HepG2 (cell line): Measurements from ENCODE around the gene ASPM. TPM values are rescaled to one million over a fixed set of nuclear protein-coding genes. Genes with fewer than 3 reads are reported as not detected.

Experiments
- ARID5B ChIP-seq: IDR thresholded peaks from 2 replicates; pipeline ENCODE4 v1.4.0; 2020; ENCODE audit warnings: mild to moderate bottlenecking, missing genetic modification reagents
- BRD4 ChIP-seq: sonication (generic); formaldehyde crosslinking; IDR thresholded peaks from 2 replicates; pipeline ENCODE4 v1.4.0; 2020; ENCODE audit warnings: missing genetic modification reagents
- HMG20B ChIP-seq: conservative IDR thresholded peaks from 2 replicates; pipeline ENCODE4 v1.6.1; 2016; ENCODE audit warnings: missing genetic modification reagents, missing compliant biosample characterization
- HNRNPLL ChIP-seq: fragments of 200-400 bp; formaldehyde crosslinking; IDR thresholded peaks from 2 replicates; pipeline ENCODE4 v1.6.1; 2017; ENCODE audit warnings: mild to moderate bottlenecking, low read depth, low read length; ENCODE audit not compliant: poor library complexity, severe bottlenecking
- SKIL ChIP-seq: sonication (generic); formaldehyde crosslinking; IDR thresholded peaks from 2 replicates; pipeline ENCODE4 v1.8.0; 2022; ENCODE audit warnings: missing genetic modification reagents, mild to moderate bottlenecking, moderate library complexity, borderline replicate concordance
- SUZ12 ChIP-seq: fragments of 150-350 bp; IDR thresholded peaks from 2 replicates; pipeline ENCODE4 v1.6.1; 2014; ENCODE audit warnings: low read depth, low read length
- THRA ChIP-seq: sonication (generic); formaldehyde crosslinking; IDR thresholded peaks from 2 replicates; pipeline ENCODE4 v1.4.0; 2020; ENCODE audit warnings: missing genetic modification reagents, borderline replicate concordance
- TP53 ChIP-seq: sonication (generic); formaldehyde crosslinking; conservative IDR thresholded peaks from 2 replicates; pipeline ENCODE4 v1.4.0; 2020; ENCODE audit warnings: missing genetic modification reagents
- XRCC5 ChIP-seq: fragments of 200-400 bp; formaldehyde crosslinking; optimal IDR thresholded peaks from 2 replicates; pipeline ENCODE3; 2017; ENCODE audit warnings: mild to moderate bottlenecking, low read length
- ZBTB34 ChIP-seq: sonication (generic); formaldehyde crosslinking; IDR thresholded peaks from 2 replicates; pipeline ENCODE4 v1.8.0; 2022; ENCODE audit warnings: mild to moderate bottlenecking, missing genetic modification reagents
- ZBTB38 ChIP-seq: sonication (generic); formaldehyde crosslinking; IDR thresholded peaks from 2 replicates; pipeline ENCODE4 v1.5.1; 2020; ENCODE audit warnings: mild to moderate bottlenecking, missing genetic modification reagents
- ZFAT ChIP-seq: sonication (generic); formaldehyde crosslinking; conservative IDR thresholded peaks from 2 replicates; pipeline ENCODE4 v1.8.1; 2023; ENCODE audit warnings: missing genetic modification reagents, inconsistent platforms
- ZNF547 ChIP-seq: sonication (generic); formaldehyde crosslinking; IDR thresholded peaks from 2 replicates; pipeline ENCODE4 v1.5.1; 2020; ENCODE audit warnings: mild to moderate bottlenecking, missing genetic modification reagents
- ZNF562 ChIP-seq: sonication (generic); formaldehyde crosslinking; IDR thresholded peaks from 2 replicates; pipeline ENCODE4 v1.8.0; 2022; ENCODE audit warnings: missing genetic modification reagents, borderline replicate concordance
- ZNF589 ChIP-seq: sonication (generic); formaldehyde crosslinking; conservative IDR thresholded peaks from 2 replicates; pipeline ENCODE4 v1.8.0; 2022; ENCODE audit warnings: mild to moderate bottlenecking, moderate library complexity, missing genetic modification reagents
- ZNF780A ChIP-seq: sonication (generic); formaldehyde crosslinking; IDR thresholded peaks from 2 replicates; pipeline ENCODE4 v1.8.0; 2022; ENCODE audit warnings: mild to moderate bottlenecking, missing genetic modification reagents, moderate library complexity
- ZNF878 ChIP-seq: sonication (generic); formaldehyde crosslinking; IDR thresholded peaks from 2 replicates; pipeline ENCODE4 v1.8.1; 2023; ENCODE audit warnings: mild to moderate bottlenecking, missing genetic modification reagents, moderate library complexity
- ZNF879 ChIP-seq: sonication (generic); formaldehyde crosslinking; IDR thresholded peaks from 2 replicates; pipeline ENCODE4 v1.8.1; 2023; ENCODE audit warnings: missing genetic modification reagents
- ZSCAN9 ChIP-seq: IDR thresholded peaks from 2 replicates; pipeline ENCODE4 v1.6.1; 2016; ENCODE audit warnings: borderline replicate concordance
- polyA plus RNA-seq, 8 experiments: library from polyadenylated mRNA; depleted of rRNA in 3 of 8; stranded (reverse) in 7 of 8; unstranded in 1 of 8; fragments of >200 nt; fragmentation: Illumina TruSeq in 4 of 8; extraction: Trizol in 4 of 8; gene quantifications; 2 replicates each; pipeline versions ENCODE4 v1.2.1 to v1.2.3, GENCODE V29; 2011 to 2016; ENCODE audit warnings: low read depth in 4 of 8, missing spikeins in 1 of 8, mixed read lengths in 1 of 8; ENCODE audit not compliant: insufficient read depth in 1 of 8
- total RNA-seq, 5 experiments: library from RNA; depleted of rRNA; stranded (reverse); fragments of >200 nt; fragmentation: Illumina TruSeq; extraction: Trizol; gene quantifications; 2 replicates each; pipeline ENCODE4 v1.2.3, GENCODE V29; 2016; ENCODE audit warnings: low read depth in 1 of 5

ASPM gene
- total and polyA plus RNA-seq, 2 of the 13 experiments (the other 11 are each of a cell fraction or from before 2014, with no cell fraction given), result 7.7 to 29.1 TPM

- TF ChIP-seq XRCC5 (no peak), ZNF589 (CRISPR knock-in tag) (peak; percentile 90; the same call in 1 of the 2 replicates), ZNF878 (peak; percentile 100), HMG20B (CRISPR knock-in tag) (no peak), ZNF879 (CRISPR knock-in tag) (no peak; the same call in 1 of the 2 replicates), ZNF562 (CRISPR knock-in tag) (0 out of 2 replicates have a peak, but pooled peaks have one; percentile 60), THRA (CRISPR knock-in tag) (0 out of 2 replicates have a peak, but pooled peaks have one; percentile 6), TP53 (CRISPR knock-in tag) (no peak), ZSCAN9 (CRISPR knock-in tag) (peak; percentile 14; the same call in 1 of the 2 replicates), ZNF547 (CRISPR knock-in tag) (no peak), HNRNPLL (no peak), SKIL (CRISPR knock-in tag) (peak; percentile 41; the same call in 1 of the 2 replicates), ZBTB38 (CRISPR knock-in tag) (no peak), ZFAT (CRISPR knock-in tag) (peak; percentile 98), ARID5B (CRISPR knock-in tag) (0 out of 2 replicates have a peak, but pooled peaks have one; percentile 8), ZNF780A (peak; percentile 73; the same call in 1 of the 2 replicates), SUZ12 (no peak), ZBTB34 (CRISPR knock-in tag) (peak; percentile 63; the same call in 1 of the 2 replicates), BRD4 (CRISPR knock-in tag) (0 out of 2 replicates have a peak, but pooled peaks have one; percentile 35)
These were observed at the start of gene ASPM (continued) for GRCh38 chr1:197146101-197147095.
